Upper lobe of right lung (tissue), 1 donor: ENCODE data around the gene DPP6. TPM values are rescaled to one million over a fixed set of nuclear protein-coding genes. Genes with fewer than 3 reads are reported as not detected.

ENCODE experiments used
- ATAC-seq: fragments of 200-7000 bp; cut with Tn5 transposase; one replicate; pipeline ENCODE4 v1.9.1; 2020; ENCODE audit warnings: mild to moderate bottlenecking, moderate library complexity
- DNase-seq: peaks from one replicate; pipeline ENCODE4 v3.0.0-alpha.2; 2020
- H3K27ac ChIP-seq: fragments of 200-600 bp; one replicate; pipeline ENCODE4 v1.8.0; 2022
- H3K27me3 ChIP-seq: fragments of 200-600 bp; one replicate; pipeline ENCODE4 v1.8.0; 2022; ENCODE audit warnings: mild to moderate bottlenecking
- H3K36me3 ChIP-seq: fragments of 200-600 bp; one replicate; pipeline ENCODE4 v1.8.0; 2022
- H3K4me1 ChIP-seq: fragments of 200-600 bp; one replicate; pipeline ENCODE4 v1.8.0; 2022
- H3K4me3 ChIP-seq: fragments of 200-600 bp; one replicate; pipeline ENCODE4 v1.8.0; 2022; ENCODE audit warnings: mild to moderate bottlenecking
- H3K9me3 ChIP-seq: fragments of 200-600 bp; one replicate; pipeline ENCODE4 v1.8.0; 2022
- intact Hi-C: fragments of 100-400 bp; cut with DNase I; formaldehyde crosslinking; loops from one replicate; pipeline ENCODE4 v1.11.0; 2022
- total RNA-seq: library from RNA; stranded (reverse); fragmentation: NEBNext Ultra II Directional; extraction: Animal tissue kit (Norgen Biotek cat#: 25700); gene quantifications from one replicate; pipeline ENCODE4 v1.2.1, GENCODE V29; 2021
- TF ChIP-seq, protein P1 (sequence below): fragments of 200-600 bp; IDR thresholded peaks from one replicate; pipeline ENCODE4 v1.8.0; 2022; ENCODE audit warnings: antibody characterized with exemption
- donor health status: DM: no; HTN: yes; CAD: no; lungs with severe emphysema.

Gene DPP6
- total RNA-seq, 1 donor from 2014 or later: 1.6 TPM

DNA sequence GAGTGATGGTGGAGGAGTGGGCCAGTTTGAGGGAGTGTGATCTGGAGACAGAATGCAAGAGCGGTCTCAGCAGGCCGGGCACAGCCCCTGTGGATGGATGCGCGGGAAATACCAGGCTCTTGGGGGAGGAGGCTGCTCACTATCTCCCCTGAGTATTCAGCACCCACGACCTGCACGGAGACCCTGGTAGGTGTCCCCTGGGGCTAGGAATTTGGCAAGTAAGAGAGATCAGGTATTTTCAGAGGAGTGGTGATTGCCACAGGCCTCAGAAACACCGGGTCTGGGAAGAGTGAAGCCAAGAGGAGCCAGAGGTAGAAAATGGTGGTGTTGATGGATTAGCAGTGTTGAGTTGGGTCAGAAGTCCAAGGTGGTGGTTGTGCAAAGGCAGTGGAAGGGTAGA, 524.4 kb downstream of the DPP6 start:
- H3K9me3 ChIP-seq: no peaks in the 10 kb centered on the region
- H3K27ac ChIP-seq: no peak overlapping the region
- intact Hi-C loops: no loop called here
- DNase-seq: no peak
- H3K4me3 ChIP-seq: no peak overlapping the region
- TF ChIP-seq, protein P1, sequence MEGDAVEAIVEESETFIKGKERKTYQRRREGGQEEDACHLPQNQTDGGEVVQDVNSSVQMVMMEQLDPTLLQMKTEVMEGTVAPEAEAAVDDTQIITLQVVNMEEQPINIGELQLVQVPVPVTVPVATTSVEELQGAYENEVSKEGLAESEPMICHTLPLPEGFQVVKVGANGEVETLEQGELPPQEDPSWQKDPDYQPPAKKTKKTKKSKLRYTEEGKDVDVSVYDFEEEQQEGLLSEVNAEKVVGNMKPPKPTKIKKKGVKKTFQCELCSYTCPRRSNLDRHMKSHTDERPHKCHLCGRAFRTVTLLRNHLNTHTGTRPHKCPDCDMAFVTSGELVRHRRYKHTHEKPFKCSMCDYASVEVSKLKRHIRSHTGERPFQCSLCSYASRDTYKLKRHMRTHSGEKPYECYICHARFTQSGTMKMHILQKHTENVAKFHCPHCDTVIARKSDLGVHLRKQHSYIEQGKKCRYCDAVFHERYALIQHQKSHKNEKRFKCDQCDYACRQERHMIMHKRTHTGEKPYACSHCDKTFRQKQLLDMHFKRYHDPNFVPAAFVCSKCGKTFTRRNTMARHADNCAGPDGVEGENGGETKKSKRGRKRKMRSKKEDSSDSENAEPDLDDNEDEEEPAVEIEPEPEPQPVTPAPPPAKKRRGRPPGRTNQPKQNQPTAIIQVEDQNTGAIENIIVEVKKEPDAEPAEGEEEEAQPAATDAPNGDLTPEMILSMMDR: no peak
- ATAC-seq: no peak
- H3K4me1 ChIP-seq: no peaks in the 10 kb centered on the region
- no peaks in the 10 kb centered on the region for H3K27me3 ChIP-seq
- H3K36me3 ChIP-seq: no peaks in the 10 kb centered on the region

DNA sequence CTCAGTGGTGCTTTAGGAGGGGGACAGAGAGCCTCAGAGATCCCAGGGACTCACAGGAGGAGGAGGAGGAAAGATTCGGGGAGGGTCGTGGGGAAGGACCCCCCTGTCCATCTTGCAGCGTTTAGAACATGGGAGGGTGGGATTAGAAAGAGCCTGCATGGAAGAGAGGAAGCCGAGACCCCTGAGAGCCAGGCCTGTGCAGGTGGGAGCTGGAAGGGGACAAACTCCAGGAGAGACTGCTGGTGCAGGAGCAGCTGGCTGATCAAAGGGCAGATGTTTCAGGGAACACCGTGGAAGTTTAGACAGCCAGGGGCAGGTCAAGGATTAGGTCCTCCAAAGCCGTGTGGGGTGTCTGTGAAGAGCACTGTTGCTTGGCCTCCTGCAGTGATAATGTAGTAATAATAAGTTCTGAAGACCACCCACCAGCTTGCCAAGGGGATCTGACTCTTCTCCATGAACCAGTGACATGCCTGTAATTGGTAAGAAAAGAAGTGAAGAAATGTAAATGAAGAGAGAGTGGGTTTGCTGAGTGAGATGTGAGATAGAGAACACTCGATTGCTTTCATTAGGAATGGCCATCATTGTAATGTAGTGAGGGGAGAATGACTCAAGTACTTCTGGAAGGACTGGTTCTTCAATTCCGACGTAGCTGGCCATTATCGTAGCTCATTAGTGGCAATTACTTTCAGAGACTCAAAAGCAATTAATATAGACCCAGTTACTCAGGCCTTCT, 525.1 kb downstream of the DPP6 start:
- no peaks in the 10 kb centered on the region for H3K27me3 ChIP-seq
- intact Hi-C loops: no loop called here
- DNase-seq: no peak
- H3K9me3 ChIP-seq: no peaks in the 10 kb centered on the region
- H3K36me3 ChIP-seq: no peaks in the 10 kb centered on the region
- H3K27ac ChIP-seq: no peak overlapping the region
- no peak for ATAC-seq
- no peak overlapping the region for H3K4me3 ChIP-seq
- H3K4me1 ChIP-seq: no peaks in the 10 kb centered on the region
- TF ChIP-seq, protein P1: no peak

DNA sequence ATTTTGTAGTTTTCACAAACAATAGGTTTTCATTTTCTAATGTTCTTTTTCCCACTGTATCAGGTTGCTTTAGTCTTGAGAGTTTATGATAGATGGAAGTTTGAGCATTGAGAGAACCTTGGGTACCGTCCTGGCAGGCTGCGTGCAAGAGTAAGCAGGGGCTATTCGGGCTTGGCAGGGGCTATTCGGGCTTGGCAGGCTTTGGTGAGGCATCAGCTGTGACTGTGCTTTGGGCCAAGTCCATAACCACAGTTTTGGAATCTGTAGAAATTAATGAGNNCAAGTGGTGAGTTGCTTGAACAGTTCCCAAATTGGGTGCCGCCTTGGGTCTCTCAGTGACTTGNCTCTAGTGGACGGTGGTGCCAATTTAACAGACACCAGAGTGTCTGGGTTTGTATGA, 526.1 kb downstream of the DPP6 start:
- no peak for ATAC-seq

DNA sequence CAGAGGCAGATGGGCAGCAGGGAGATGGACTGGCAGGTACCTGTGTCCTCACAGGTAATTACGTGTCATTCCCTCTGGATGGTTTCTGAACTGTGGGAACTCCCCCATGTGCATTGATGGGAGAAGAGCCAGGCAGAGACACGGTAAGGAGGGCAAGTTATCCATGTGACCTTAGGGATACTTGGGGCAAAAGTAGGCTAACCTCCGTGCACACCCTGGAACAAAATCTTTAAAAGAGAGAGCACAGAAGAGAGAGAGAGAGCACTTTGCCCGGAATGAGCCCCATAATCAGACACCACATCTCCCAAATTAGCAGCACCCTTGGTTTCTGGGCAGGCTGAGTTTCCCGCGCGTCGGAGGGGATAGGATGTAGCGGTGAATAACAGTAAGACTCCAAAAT, 527.5 kb downstream of the DPP6 start:
- Histone ChIP-seq H3K27me3 (no peaks in the 10 kb centered on the region), H3K36me3 (no peaks in the 10 kb centered on the region), H3K9me3 (no peaks in the 10 kb centered on the region), H3K4me3 (no peak overlapping the region), H3K27ac (no peak overlapping the region), H3K4me1 (no peaks in the 10 kb centered on the region)
- TF ChIP-seq, protein P1: no peak
- ATAC-seq: no peak
- no peak for DNase-seq
- intact Hi-C loops: no loop called here

More for the DNA sequence above, 526.1 kb downstream of the DPP6 start:
- DNase-seq: no peak
- Histone ChIP-seq H3K36me3 (no peaks in the 10 kb centered on the region), H3K27ac (no peak overlapping the region), H3K4me3 (no peak overlapping the region), H3K4me1 (no peaks in the 10 kb centered on the region), H3K9me3 (no peaks in the 10 kb centered on the region), H3K27me3 (no peaks in the 10 kb centered on the region)
- TF ChIP-seq, protein P1: no peak
- intact Hi-C loops: no loop called here

DNA sequence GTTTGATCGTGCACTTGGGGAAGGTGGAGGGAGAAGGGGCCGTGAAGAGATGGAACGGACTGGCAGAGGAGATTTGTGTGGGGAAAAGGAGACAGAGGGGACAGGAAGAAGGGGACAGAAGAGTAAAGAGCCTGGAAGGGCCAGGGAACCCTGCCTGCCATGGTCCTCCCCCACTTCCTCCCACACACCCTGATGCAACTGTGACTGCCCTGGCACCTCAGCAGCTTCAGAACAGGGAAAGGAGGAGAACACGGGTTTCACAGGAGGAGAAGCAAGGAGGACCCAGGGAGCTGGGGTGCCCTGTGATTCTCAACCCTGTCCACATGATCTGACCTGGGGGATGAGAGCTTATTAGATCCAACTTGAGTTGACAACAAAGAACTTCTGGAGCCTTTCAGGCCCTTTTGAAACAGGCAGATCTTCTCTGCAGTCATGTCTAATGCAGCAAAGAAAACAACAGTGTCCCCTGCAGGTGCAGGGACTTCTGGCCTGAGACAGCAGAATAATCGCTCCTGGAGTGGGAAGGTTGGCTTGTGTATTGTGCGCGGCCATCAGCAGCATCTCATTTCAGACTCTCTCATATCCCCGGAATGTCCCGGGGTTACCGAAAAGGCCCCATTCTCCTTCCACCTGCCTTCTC, 529.2 kb downstream of the DPP6 start:
- DNase-seq (no peak), ATAC-seq (no peak)
- intact Hi-C loops: no loop called here
- Histone ChIP-seq H3K4me3 (no peak overlapping the region), H3K4me1 (no peaks in the 10 kb centered on the region), H3K27ac (no peak overlapping the region), H3K9me3 (no peaks in the 10 kb centered on the region), H3K36me3 (no peaks in the 10 kb centered on the region), H3K27me3 (no peaks in the 10 kb centered on the region)
- TF ChIP-seq, protein P1: no peak
